Activated CD4-positive, alpha-beta T cell treated with anti-CD3 and anti-CD28 coated beads, Interleukin-2, Interleukin-4, amounts not matched to agents 100 ng/mL and 50 ng/mL, durations not matched to agents 16 hours and 8 hours (primary cell): ENCODE measurements around the gene POLN.

Experiments used
- DNase-seq: peaks from one replicate; pipeline ENCODE4 v3.0.0-alpha.2; 2020; ENCODE audit warnings: low spot score

Gene POLN

DNA sequence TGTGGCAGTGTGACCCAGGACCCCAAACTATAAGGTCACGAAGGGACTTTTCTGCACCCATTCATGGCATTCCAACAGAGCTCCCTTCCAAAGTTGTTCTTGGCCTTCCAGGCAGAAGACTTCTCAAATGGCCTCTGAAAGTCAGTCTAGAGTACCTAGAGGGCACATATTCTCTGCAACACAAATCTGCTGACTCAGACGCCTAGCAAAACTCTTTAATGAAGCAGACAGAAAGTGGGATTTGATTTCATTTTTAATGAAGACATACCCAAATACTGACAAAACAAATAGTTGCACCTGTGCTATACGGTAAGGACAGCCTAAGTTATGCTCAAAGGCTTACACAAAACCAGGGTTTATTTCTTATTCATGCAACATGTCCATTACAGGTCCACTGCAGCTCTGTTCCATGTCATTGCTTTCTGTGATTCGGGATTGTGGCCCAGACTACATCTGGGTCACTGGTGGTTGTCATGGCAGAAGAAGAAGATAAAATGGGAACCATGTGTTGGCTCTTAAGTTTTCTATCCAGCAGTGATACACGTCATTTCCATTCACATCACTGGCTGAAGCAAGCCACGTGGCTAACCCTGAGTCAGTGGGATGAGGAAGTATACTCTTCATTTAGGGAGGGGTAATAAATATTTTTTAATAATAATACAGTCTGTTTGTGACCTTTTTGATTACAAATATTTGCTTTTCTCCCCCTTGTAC is 125.1 kb downstream of the POLN start:
- DNase-seq = no peak

GRCh38 chr4:2105559-2105958 is 136.4 kb downstream of the POLN start:
- no peak for DNase-seq

DNA sequence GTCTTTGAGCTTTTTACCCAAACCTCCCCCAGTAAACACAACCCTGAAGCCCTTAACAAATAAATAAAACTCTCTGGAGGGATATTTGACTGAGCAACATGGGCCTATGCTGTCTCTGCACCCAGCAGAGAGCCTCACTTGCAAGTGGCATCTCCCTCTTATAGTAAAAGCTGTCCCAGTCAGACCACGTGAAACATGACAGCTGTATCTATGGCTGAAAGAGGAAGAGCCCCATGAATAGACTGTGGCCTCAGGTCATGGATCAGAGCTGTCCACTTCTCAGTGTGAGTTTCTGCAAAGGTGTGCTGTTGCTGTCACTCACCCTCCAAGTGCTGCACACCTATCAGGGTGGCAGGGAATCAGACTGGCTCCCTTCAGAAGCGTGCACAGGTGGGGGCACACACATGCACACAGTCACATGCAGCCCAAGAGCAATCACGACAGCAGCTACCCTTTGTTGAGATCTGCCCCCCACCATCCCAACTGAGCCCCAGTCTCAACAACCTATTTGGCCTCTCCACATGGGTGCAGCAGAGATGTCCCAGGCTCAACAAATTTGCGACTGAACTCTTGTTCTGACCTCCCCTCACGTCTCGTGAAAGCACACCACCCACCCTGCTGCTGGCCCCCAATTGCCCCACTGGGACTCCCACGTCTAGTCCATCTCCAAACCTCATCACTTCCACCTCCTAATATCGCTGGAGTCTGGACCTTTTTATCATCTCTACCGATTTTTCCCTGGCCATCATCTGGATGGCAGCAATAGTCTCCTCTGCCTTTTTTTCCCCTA is 137.2 kb downstream of the POLN start:
- DNase-seq = no peak

- no peak for DNase-seq
Observed at GRCh38 chr4:2103843-2104547, 137.9 kb downstream of the POLN start.

GRCh38 chr4:2103127-2103842 is 138.6 kb downstream of the POLN start:
- DNase-seq = no peak

DNA sequence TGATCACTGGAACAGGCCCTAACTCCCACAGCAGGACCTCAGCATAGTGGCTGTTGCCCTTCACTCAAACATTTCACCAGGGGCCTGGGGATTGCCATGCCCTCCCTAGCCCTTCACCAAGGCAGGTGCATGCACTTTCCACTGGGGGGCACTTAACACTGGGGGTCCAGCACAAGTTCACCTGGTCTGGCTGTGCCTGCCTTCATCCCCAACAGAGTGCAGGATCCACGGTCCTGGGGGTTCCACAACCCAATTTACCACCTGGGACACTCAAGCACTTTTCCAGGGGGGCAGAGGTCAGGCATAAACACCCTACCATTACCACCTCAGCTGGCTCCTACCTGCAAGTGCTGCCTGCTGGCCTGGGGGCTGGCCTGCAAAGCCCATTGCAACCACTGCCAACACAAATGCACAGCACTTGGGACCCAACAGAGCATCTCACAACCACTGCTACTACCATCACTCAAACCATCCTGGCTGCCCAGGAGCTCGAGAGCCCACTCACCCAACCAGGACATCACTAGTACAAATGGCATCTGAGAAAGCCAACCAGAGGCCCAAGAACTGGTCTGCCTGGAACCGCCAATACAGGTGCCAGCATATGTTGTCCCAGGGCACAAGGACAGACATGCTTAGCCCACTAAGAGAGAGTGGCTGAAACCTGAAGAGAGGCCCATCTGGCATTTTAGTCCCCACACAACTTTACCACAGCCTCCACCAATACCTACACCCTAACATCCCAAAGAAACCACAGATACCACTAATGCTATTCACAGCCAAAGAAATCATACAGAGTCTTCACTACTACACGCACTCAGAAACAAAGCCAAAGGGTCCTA is 139.7 kb downstream of the POLN start:
- no peak for DNase-seq

- DNase-seq = no peak
Observed at GRCh38 chr4:2101346-2102044, 140.4 kb downstream of the POLN start.

- DNase-seq = no peak
Observed at GRCh38 chr4:2096073-2096609, 145.8 kb downstream of the POLN start.

GRCh38 chr4:2095236-2096072 is 146.5 kb downstream of the POLN start:
- DNase-seq = no peak

DNA sequence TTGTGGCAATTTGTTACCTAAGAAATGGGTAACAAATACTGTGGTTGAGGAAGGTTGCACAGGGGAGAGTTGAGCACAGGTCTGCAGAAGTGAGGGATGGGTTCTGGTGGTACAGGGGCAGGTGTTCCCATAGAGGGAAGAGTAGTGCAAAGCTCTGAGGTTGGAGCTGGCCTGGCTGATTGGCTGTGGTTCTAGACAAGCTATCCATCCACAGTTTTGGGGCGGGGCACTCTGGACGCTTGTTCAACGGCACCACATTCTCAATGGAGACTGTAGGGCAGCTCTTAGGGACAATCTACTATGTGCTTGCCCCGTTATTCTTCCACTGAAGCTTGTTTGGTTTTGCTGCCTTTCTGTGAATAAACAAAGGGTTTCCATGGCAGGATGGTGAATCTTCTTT is 147.4 kb downstream of the POLN start:
- no peak for DNase-seq

DNA sequence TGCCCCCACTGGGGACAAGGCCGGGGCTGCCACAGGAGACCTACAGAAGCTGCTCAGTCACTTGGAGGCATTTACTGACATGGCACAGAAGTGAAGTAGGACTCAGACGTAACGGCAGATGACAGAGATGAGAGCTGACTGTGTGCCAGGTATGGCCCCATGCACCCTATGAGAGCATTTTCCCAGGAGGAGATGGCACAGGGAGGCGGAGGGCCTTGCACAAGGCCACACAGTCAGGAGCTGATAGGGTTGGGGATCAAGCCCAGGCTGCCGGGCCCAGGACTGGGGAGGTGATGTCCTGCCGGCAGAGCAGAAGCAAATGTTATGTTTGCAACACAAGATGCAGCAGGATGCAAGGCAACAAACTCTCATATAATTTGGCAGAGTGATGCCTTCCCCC is 148.7 kb downstream of the POLN start:
- DNase-seq = no peak

DNA sequence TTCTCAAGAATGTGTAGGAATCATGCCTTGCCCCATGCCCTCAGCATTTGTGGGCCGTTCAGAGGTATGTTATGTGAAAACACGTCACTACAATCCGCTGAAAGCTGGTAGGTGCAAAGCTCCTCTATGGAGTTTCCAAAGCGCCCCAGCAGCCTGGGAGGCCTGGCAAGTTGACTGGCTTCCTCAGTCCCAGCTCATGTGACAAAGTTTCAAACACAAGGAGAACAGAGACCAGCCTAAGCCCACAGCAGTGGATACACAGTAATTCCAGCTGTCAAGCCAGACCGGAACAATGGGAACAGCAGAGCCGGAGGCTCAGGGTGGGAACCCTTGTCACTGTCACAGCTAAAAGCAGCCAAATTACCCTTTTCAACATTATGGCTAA is 149.3 kb downstream of the POLN start:
- DNase-seq = no peak

GRCh38 chr4:2091990-2092668 is 149.8 kb downstream of the POLN start:
- DNase-seq = no peak

DNA sequence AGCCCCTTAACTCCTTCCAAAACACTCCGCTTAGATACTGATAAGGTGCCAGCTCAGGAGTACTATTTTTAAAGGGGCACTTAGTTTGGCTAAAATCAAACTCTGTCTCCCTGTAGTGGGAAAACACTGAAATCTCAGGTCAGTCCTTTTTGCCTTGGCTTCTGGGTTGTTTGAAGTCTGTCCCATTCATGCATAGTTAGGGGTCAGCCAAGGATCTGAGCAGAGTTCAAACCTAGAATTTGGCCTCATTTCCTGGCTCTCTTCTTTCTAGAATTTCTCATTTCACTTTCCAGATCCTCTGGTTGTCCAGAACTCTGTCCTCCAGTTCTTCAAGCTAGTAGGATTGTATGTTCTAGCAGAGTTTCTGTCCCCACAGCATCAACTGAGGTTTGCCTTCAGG is 151.3 kb downstream of the POLN start:
- DNase-seq = no peak

DNA sequence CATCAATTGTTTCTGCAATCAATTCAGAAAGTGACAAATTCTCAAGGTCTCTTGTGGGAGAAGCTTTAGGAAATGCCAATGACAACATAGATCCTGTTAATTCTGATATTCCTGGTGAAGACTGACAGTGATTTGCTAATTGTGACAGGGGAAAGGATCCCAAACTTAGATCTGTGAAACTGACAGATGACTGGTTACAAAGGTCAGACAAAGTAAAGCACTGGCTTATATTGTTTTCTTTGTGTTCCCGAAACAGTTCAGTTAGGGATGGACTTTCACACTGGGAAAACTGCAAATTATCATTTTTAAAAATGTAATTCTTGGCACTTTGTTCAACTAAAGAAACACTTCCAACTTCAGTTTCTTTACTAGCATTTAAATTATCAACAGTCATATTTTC is 152.7 kb downstream of the POLN start:
- no peak for DNase-seq

- DNase-seq = no peak
Observed at GRCh38 chr4:2087170-2087569, 154.8 kb downstream of the POLN start.

- DNase-seq = no peak
Observed at GRCh38 chr4:2085496-2085901, 156.4 kb downstream of the POLN start.

- no peak for DNase-seq
Observed at GRCh38 chr4:2084316-2084715, 157.6 kb downstream of the POLN start.

DNA sequence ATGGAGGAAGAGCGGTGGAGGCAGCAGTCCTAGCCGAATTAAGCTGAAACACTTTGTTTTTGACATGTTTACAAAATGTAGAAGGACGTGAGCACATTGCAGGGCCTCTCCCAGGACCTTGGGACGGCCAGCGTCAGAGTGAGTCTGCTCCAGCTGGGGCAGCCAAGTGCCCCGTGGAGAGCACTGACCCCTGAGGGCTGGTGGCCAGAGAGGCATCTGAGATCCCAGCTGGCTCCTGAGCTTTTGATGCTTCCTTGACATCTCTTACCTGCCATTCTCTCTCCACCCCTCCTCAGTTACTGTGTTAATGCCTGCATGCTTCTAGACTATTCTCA is 158.1 kb downstream of the POLN start:
- no peak for DNase-seq
